Prostate gland (tissue), 2 donors: ENCODE data around the gene FILIP1.

Experiments used
- CTCF ChIP-seq, 4 experiments: fragments of 200-600 bp in 2 of 4; fragments of 450-650 bp in 2 of 4; sonication (generic) in 2 of 4; IDR thresholded peaks; 1 replicate in 3 of 4; 2 replicates in 1 of 4; pipeline ENCODE4 v1.5.1; 2016 to 2019; ENCODE audit warnings: antibody characterized with exemption in 4 of 4, mild to moderate bottlenecking in 2 of 4, moderate library complexity in 2 of 4
- POLR2A ChIP-seq: fragments of 450-650 bp; IDR thresholded peaks from one replicate; pipeline ENCODE4 v1.6.1; 2016; ENCODE audit warnings: antibody characterized with exemption, mild to moderate bottlenecking
- POLR2AphosphoS5 ChIP-seq: sonication (generic); formaldehyde crosslinking; IDR thresholded peaks from one replicate; pipeline ENCODE4 v1.6.1; 2017; ENCODE audit warnings: antibody characterized with exemption

GRCh38 chr6:75318900-75319299, 174.7 kb downstream of the FILIP1 start:
- TF ChIP-seq CTCF (IDR thresholded peaks at IDR 0.05), result no peak
- no peak for TF ChIP-seq POLR2A
- TF ChIP-seq POLR2AphosphoS5, result no peak
